Astrocyte (in vitro differentiated cells and primary cell): ENCODE data around the gene LEFTY1.

Source experiments
- CTCF ChIP-seq: IDR thresholded peaks from 2 replicates; pipeline ENCODE4 v1.5.1; 2011; ENCODE audit warnings: low read depth, mild to moderate bottlenecking, inconsistent platforms, low read length, moderate library complexity; ENCODE audit not compliant: insufficient read depth
- EZH2 ChIP-seq: IDR thresholded peaks from 2 replicates; pipeline ENCODE4 v1.6.1; 2012; ENCODE audit warnings: mild to moderate bottlenecking, low read length, inconsistent platforms; ENCODE audit not compliant: insufficient read depth

GRCh38 chr1:225847610-225848009, 41.3 kb downstream of the LEFTY1 start:
- no peak for TF ChIP-seq EZH2
- no peak for TF ChIP-seq CTCF
